Activated CD8-positive, alpha-beta memory T cell treated with anti-CD3 and anti-CD28 coated beads, Interleukin-2, amount 50 U/mL, for 1 hour (primary cell): ENCODE measurements around the gene TRAF7.

Experiments
- DNase-seq: peaks from one replicate; pipeline ENCODE4 v3.0.0-alpha.2; 2020; ENCODE audit errors: extremely low read depth

The TRAF7 gene

GRCh38 chr16:2165861-2166260, 10.3 kb downstream of the TRAF7 start:
- no peak for DNase-seq

- DNase-seq: no peak
These were observed 10.9 kb downstream of the TRAF7 start for GRCh38 chr16:2166263-2167067.

- DNase-seq: no peak
These were observed 11.6 kb downstream of the TRAF7 start for GRCh38 chr16:2167068-2167638.

GRCh38 chr16:2170080-2170479, 14.5 kb downstream of the TRAF7 start:
- DNase-seq: no peak

GRCh38 chr16:2170587-2171435, 15.2 kb downstream of the TRAF7 start:
- no peak for DNase-seq

GRCh38 chr16:2171601-2172178, 16.1 kb downstream of the TRAF7 start:
- DNase-seq: no peak

- DNase-seq: no peak
These were observed 17.2 kb downstream of the TRAF7 start for GRCh38 chr16:2172688-2173335.

GRCh38 chr16:2173366-2173765, 17.8 kb downstream of the TRAF7 start:
- DNase-seq: no peak

- no peak for DNase-seq
These were observed 18.3 kb downstream of the TRAF7 start for GRCh38 chr16:2173916-2174315.

GRCh38 chr16:2174396-2175131, 19.0 kb downstream of the TRAF7 start:
- DNase-seq: no peak

- DNase-seq: no peak
These were observed 19.9 kb downstream of the TRAF7 start for GRCh38 chr16:2175454-2175853.

- DNase-seq: no peak
These were observed 20.5 kb downstream of the TRAF7 start for GRCh38 chr16:2176047-2176446.

GRCh38 chr16:2177101-2177500, 21.5 kb downstream of the TRAF7 start:
- DNase-seq: no peak

- DNase-seq: no peak
These were observed 22.0 kb downstream of the TRAF7 start for GRCh38 chr16:2177561-2177960.

- no peak for DNase-seq
These were observed 22.9 kb downstream of the TRAF7 start for GRCh38 chr16:2178321-2179106.

- DNase-seq: no peak
These were observed 23.5 kb downstream of the TRAF7 start for GRCh38 chr16:2179107-2179501.

GRCh38 chr16:2179576-2179975, 24.0 kb downstream of the TRAF7 start:
- DNase-seq: no peak

- no peak for DNase-seq
These were observed 24.9 kb downstream of the TRAF7 start for GRCh38 chr16:2180461-2180860.

GRCh38 chr16:2180962-2181923, 25.7 kb downstream of the TRAF7 start:
- DNase-seq: no peak
